Fibroblast of skin of left quadriceps (primary cell): ENCODE measurements around the gene NEK7.

Source experiments
- DNase-seq, 2 experiments: peaks; one replicate each; pipeline ENCODE4 v3.0.0-alpha.2; 2013; ENCODE audit warnings: low read depth in 2 of 2

Gene NEK7

DNA sequence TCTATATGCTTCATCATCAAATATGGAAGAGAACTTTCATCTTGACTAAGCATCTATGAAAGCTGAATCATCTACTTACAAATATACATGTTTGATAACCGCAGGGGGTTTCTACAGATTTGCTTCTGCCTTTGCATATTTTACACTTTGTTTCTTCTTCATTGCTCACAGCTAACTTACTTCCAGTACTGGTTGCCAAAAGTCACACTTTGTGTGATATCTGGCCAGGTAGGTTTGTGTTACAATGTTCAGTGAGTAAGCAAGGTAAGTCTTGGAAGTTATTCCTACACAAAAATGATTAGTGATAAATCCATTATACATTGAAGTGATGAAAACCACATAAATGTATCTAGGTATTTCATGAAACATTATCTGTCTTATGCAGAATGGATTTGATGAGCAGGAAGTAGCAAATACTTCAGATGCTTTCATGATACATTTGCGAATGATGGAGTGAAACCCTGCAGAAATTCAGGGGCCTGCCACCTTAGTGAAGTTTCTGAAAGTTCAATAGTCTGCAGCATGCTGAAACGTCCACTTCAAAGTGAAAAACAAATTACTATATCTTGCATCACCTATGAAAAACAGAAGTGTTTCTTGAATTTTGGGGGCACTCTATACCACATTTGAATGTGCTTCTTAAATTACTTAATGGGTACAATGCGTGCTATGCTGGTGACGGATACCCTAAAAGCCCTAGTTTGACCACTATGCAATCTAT is 196.3 kb downstream of the NEK7 start:
- DNase-seq = no peak

- DNase-seq = no peak
These were observed 201.1 kb downstream of the NEK7 start for GRCh38 chr1:198357937-198358336.

DNA sequence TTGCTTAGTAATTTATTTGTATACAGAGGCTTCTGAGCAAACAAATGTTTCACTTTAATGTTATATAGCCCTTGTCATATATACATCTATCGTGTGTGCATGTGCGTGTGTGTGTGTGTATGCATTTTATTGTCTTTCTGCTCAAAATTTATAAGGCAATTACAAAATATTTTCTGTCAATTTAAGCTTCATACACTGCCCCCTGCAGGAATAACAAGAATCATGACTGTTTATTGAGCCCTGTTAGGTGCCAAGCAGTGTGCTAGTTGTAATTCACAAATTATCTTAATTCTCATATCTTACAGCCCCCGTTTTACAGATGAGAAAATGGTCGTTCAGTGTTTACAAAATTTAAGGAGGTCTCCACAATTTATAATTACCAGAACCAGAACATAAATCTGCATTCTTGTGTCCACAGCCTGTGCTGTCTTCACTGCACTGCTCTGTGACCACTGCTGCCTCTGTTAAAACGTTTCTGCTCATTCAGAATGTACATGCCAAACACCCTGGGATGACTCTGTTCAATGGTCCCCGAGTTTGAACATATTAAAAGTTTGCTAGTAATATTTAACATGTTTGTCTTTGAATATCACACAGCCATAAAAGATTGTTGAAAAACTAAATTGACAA is 202.3 kb downstream of the NEK7 start:
- no peak for DNase-seq

- no peak for DNase-seq
These were observed 203.5 kb downstream of the NEK7 start for GRCh38 chr1:198360208-198360729.

- no peak for DNase-seq
These were observed 204.5 kb downstream of the NEK7 start for GRCh38 chr1:198361237-198361767.

DNA sequence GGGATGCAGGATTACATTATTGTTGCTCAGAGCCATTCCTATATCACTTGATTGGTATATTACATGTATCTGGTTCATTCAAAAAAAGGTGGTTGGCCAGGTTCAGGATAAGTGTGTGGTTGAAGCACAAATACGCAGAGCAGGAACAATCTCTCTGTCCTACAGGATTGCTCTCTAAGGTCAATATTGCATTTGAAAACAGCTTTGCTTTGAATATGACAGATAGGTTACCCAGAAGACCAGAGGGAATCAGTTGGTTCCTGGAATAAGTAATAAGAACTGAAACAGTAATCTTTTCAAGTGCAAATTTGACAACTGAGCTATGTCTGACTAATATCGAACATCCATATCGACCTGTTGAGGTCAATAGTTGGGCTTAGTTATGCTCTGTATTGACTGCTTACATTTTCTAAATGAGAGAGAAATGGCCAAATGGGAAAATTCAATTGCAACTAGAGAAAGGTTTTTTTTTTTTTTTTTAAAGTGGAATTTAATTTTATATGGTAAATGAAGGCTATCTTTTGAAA is 206.9 kb downstream of the NEK7 start:
- no peak for DNase-seq

DNA sequence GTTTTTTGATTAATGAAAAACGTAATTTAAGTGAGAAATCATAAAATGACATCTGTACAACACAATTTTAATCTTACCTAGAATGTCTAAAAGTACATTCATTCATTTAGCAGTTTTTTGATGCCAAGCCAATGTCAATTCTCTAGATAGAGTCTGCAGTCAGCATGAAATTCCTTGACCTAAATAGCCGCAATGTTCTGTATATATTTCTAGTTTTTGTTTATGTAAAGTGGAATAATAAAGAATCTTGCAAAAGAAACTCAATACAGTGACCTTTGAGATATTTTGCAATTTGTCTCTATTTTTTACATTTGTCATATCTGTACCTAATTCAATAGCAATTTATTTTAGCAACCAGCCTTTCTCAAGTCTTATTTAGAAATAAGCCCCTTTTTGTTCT is 207.7 kb downstream of the NEK7 start:
- DNase-seq = no peak

GRCh38 chr1:198367296-198367695 is 210.5 kb downstream of the NEK7 start:
- DNase-seq = no peak

GRCh38 chr1:198370996-198371395 is 214.2 kb downstream of the NEK7 start:
- no peak for DNase-seq
